ENCODE data around the gene ACAP2.

- TF ChIP-seq SMAD3 (CRISPR knock-in tag; IDR thresholded peaks at IDR 0.05; ENCODE audit: borderline replicate concordance) (no peak), CTCF (IDR thresholded peaks at IDR 0.05) (no peak), AFF4 (CRISPR knock-in tag; IDR thresholded peaks at IDR 0.05; ENCODE audit: borderline replicate concordance) (no peak), SP1 (CRISPR knock-in tag; conservative IDR thresholded peaks at IDR 0.05) (no peak), ZNF138 (CRISPR knock-in tag; conservative IDR thresholded peaks at IDR 0.05) (no peak), NFYB (CRISPR knock-in tag; conservative IDR thresholded peaks at IDR 0.05; ENCODE audit: low read depth) (no peak), ETV6 (CRISPR knock-in tag; IDR thresholded peaks at IDR 0.05) (no peak), MAX (CRISPR knock-in tag; IDR thresholded peaks at IDR 0.05) (no peak)
These were observed 195.0 kb downstream of the ACAP2 start for GRCh38 chr3:195247863-195248189.
